OCI-LY3 (cell line): ENCODE results near the gene KLF5.

Experiments
- H2AFZ ChIP-seq: fragments of 200-600, 300-600 bp; shearing (Covaris generic); 2 replicates; pipeline ENCODE4 v1.6.0; 2014; ENCODE audit warnings: antibody characterized with exemption, low read depth, low read length
- H3K27ac ChIP-seq: fragments of 200-600, 300-600 bp; sonication (generic); 2 replicates; pipeline ENCODE4 v1.5.1; 2014; ENCODE audit warnings: mild to moderate bottlenecking, low read length, moderate library complexity, mixed read lengths
- H3K27me3 ChIP-seq: fragments of 200-600, 300-600 bp; sonication (generic); 2 replicates; pipeline ENCODE4 v1.6.1; 2014; ENCODE audit warnings: low read depth, low read length, mixed read lengths
- H3K36me3 ChIP-seq: fragments of 200-600, 300-600 bp; sonication (generic); replicated peaks from 2 replicates; pipeline ENCODE3; 2014; ENCODE audit warnings: low read depth, low read length, mixed read lengths
- H3K4me1 ChIP-seq: fragments of 300-600, 200-600 bp; sonication (generic); 2 replicates; pipeline ENCODE4 v1.6.1; 2014; ENCODE audit warnings: low read length, mixed read lengths
- H3K4me2 ChIP-seq: fragments of 200-600, 300-600 bp; sonication (generic); 2 replicates; pipeline ENCODE4 v1.6.1; 2014; ENCODE audit warnings: low read length, mixed read lengths
- H3K4me3 ChIP-seq: fragments of 300-600, 200-600 bp; sonication (generic); 2 replicates; pipeline ENCODE4 v1.5.1; 2014; ENCODE audit warnings: antibody characterized with exemption, mild to moderate bottlenecking, low read length, moderate library complexity
- H3K79me2 ChIP-seq: fragments of 300-600, 200-600 bp; shearing (Covaris generic); 2 replicates; pipeline ENCODE4 v1.6.1; 2014; ENCODE audit warnings: mild to moderate bottlenecking, low read length, mixed read lengths
- H3K9ac ChIP-seq: fragments of 300-600, 200-600 bp; shearing (Covaris generic); 2 replicates; pipeline ENCODE4 v1.6.0; 2014; ENCODE audit warnings: mild to moderate bottlenecking, low read length, moderate library complexity
- H3K9me3 ChIP-seq: fragments of 200-600, 300-600 bp; shearing (Covaris generic); 2 replicates; pipeline ENCODE4 v1.6.1; 2014; ENCODE audit warnings: low read length, mixed read lengths; ENCODE audit not compliant: insufficient read depth
- H4K20me1 ChIP-seq: fragments of 200-600, 300-600 bp; sonication (generic); 2 replicates; pipeline ENCODE4 v1.6.1; 2016; ENCODE audit warnings: low read length, mixed read lengths; ENCODE audit not compliant: insufficient read depth
- EZH2phosphoT487 ChIP-seq: fragments of 200-600 bp; shearing (Covaris generic); IDR thresholded peaks from 2 replicates; pipeline ENCODE4 v1.6.1; 2018; ENCODE audit warnings: antibody characterized with exemption, mixed run types, low read depth
- TF ChIP-seq, protein P1 (sequence below): fragments of 200-600, 300-600 bp; sonication (generic); IDR thresholded peaks from 2 replicates; pipeline ENCODE4 v1.5.1; 2014; ENCODE audit warnings: antibody characterized with exemption, low read length, low read depth

KLF5 gene

DNA sequence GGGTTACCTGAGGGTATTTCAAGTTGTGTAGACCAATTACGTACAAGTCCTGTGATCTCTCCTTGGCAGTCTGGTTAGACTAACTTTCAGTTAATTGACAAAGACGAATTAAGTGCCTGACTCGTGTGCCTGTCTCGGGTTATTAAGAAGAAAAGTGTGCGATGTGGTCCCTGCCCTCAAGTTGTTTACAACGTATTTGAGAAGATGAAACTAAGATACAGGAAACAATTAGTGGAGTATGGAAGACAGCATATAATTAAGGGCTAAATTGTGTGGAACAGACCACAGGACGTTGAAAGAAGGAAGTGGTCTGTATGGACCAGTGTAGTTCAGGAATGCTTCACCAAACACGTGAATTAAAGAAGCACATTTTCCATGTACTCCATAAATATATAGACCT lies 49.2 kb downstream of the KLF5 start:
- H3K27ac ChIP-seq, result no peak overlapping the region
- no peak overlapping the region for H3K9ac ChIP-seq
- H3K79me2 ChIP-seq, result no peaks in the 10 kb centered on the region
- no peaks in the 10 kb centered on the region for H3K36me3 ChIP-seq
- H3K4me1 ChIP-seq, result peaks cover 5% of the 10 kb centered on the region; the same call in 1 of the 2 replicates
- TF ChIP-seq EZH2phosphoT487, result no peak
- TF ChIP-seq, protein P1, sequence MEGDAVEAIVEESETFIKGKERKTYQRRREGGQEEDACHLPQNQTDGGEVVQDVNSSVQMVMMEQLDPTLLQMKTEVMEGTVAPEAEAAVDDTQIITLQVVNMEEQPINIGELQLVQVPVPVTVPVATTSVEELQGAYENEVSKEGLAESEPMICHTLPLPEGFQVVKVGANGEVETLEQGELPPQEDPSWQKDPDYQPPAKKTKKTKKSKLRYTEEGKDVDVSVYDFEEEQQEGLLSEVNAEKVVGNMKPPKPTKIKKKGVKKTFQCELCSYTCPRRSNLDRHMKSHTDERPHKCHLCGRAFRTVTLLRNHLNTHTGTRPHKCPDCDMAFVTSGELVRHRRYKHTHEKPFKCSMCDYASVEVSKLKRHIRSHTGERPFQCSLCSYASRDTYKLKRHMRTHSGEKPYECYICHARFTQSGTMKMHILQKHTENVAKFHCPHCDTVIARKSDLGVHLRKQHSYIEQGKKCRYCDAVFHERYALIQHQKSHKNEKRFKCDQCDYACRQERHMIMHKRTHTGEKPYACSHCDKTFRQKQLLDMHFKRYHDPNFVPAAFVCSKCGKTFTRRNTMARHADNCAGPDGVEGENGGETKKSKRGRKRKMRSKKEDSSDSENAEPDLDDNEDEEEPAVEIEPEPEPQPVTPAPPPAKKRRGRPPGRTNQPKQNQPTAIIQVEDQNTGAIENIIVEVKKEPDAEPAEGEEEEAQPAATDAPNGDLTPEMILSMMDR, result no peak
- peak overlapping the region; percentile 56 for H2AFZ ChIP-seq
- H4K20me1 ChIP-seq, result no peaks in the 10 kb centered on the region
- H3K9me3 ChIP-seq, result no peaks in the 10 kb centered on the region
- H3K4me3 ChIP-seq, result peak overlapping the region; percentile 14; the same call in 1 of the 2 replicates
- no peaks in the 10 kb centered on the region; the same call in 1 of the 2 replicates for H3K27me3 ChIP-seq
- H3K4me2 ChIP-seq, result peak overlapping the region; percentile 45

DNA sequence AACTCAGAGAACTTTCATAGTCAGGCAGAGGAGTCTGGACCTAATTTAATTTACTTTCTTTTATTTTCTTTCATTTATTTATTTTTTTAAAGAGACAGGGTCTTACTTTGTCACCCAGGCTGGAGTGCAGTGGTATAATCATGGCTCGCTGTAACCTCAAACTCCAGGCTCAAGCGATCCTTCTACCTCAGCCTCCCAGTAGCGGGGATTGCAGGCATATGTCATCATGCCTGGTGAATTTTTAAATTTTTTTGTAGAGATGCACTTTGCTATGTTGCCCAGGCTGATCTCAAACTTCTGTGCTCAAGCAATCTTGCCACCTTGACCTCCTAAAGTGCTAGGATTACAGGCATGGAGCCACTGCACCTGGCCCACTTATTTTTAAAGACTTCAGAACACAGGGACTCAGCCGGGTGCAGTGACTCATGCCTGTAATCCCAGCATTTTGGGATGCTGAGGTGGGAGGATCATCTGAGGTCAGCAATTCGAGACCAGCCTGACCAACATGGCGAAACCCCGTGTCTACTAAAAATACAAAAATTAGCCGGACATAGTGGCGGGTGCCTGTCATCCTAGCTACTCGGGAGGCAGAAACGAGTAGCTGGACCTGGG lies 50.6 kb downstream of the KLF5 start:
- H3K27ac ChIP-seq, result no peak overlapping the region
- no peaks in the 10 kb centered on the region; the same call in 1 of the 2 replicates for H3K27me3 ChIP-seq
- no peaks in the 10 kb centered on the region for H3K79me2 ChIP-seq
- H3K4me2 ChIP-seq, result no peak overlapping the region
- H3K9ac ChIP-seq, result no peak overlapping the region
- H3K4me3 ChIP-seq, result no peak overlapping the region
- no peaks in the 10 kb centered on the region for H3K36me3 ChIP-seq
- H3K9me3 ChIP-seq, result no peaks in the 10 kb centered on the region
- peaks cover 5% of the 10 kb centered on the region; the same call in 1 of the 2 replicates for H3K4me1 ChIP-seq
- no peak overlapping the region for H2AFZ ChIP-seq
- no peak for TF ChIP-seq EZH2phosphoT487
- TF ChIP-seq, protein P1, result no peak
- no peaks in the 10 kb centered on the region for H4K20me1 ChIP-seq

DNA sequence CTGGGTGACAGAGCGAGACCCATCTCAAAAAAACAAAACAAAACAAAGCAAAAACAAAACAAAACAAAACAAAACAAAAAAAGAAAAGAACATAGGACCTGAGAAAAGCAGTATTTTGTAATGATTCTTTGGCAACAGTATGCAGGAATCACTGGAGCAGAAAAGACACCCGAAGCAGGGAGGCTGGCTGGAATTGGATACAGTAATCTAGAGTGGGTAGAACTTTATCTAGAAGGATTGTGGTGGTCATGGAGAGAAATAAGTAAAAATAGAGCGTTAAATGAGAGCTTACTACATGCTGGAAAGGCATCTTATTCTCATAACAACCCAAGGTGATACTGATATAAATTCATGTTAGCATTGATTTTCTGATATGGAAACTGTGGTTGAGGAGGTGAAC lies 51.2 kb downstream of the KLF5 start:
- TF ChIP-seq, protein P1, result no peak
- TF ChIP-seq EZH2phosphoT487, result no peak
- H3K27ac ChIP-seq, result no peak overlapping the region
- no peaks in the 10 kb centered on the region for H3K9me3 ChIP-seq
- H2AFZ ChIP-seq, result no peak overlapping the region
- no peak overlapping the region for H3K4me2 ChIP-seq
- no peaks in the 10 kb centered on the region; the same call in 1 of the 2 replicates for H3K27me3 ChIP-seq
- H4K20me1 ChIP-seq, result no peaks in the 10 kb centered on the region
- H3K4me1 ChIP-seq, result peaks cover 5% of the 10 kb centered on the region; the same call in 1 of the 2 replicates
- no peaks in the 10 kb centered on the region for H3K36me3 ChIP-seq
- no peak overlapping the region for H3K4me3 ChIP-seq
- no peak overlapping the region for H3K9ac ChIP-seq
- no peaks in the 10 kb centered on the region for H3K79me2 ChIP-seq

DNA sequence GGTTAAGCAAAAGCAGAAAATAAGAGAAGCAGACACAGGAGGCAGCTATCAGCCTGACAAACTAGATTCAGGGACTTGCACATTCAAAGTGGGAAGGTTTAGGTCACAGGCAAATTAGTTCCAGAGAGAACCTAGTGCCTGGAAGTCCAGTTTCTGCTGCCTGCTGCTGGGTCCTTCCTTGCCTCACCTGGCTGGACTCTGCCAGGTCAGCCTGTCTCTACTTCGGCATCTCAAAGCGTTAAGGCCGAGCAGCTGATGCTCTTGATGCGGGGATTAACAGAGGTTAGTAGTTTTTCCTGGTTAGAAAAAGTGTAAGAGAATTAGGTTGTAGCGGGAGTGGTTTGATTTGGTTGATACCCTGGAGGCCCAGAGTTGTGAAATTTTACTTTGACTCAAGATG lies 52.0 kb downstream of the KLF5 start:
- no peak overlapping the region for H3K4me2 ChIP-seq
- no peak overlapping the region for H3K27ac ChIP-seq
- no peak overlapping the region for H3K9ac ChIP-seq
- H3K27me3 ChIP-seq, result no peaks in the 10 kb centered on the region; the same call in 1 of the 2 replicates
- H3K36me3 ChIP-seq, result no peaks in the 10 kb centered on the region
- H4K20me1 ChIP-seq, result no peaks in the 10 kb centered on the region
- H3K9me3 ChIP-seq, result no peaks in the 10 kb centered on the region
- H3K4me3 ChIP-seq, result no peak overlapping the region
- TF ChIP-seq, protein P1, result no peak
- no peak for TF ChIP-seq EZH2phosphoT487
- H3K4me1 ChIP-seq, result peaks cover 5% of the 10 kb centered on the region; the same call in 1 of the 2 replicates
- no peak overlapping the region for H2AFZ ChIP-seq
- H3K79me2 ChIP-seq, result no peaks in the 10 kb centered on the region
